Hematopoietic multipotent progenitor cell treated with erythropoietin and hydrocortisone succinate and interleukin-3 and kit ligand, for 4 days (in vitro differentiated cells): ENCODE data around the gene INSC.

Experiments used
- DNase-seq: peaks from one replicate; pipeline ENCODE4 v3.0.0-alpha.2; 2015

INSC gene

DNA sequence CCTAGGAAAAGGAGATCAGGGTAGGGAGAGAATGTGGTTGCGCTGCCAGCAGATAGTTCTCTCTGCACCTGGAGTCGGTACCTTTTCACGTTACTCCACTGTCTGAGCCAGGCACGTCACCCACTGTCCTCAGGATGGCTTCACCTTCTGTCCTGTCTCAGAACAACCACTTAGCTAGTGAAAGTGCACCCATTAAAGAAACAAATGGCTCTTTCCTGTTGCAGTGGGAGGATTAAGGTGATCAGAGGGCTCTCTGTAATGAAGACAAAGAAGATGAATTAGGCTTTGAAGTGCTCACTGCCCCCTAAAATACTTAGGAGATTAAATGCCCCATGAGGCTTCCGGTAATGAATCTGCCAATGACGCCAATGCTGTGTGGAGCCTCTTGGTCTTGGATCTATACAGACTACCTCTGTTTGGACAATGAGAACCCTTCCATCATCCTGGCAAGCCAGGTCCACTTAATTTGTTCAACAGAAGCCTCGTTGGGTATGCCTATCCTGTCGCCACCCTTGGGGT lies 113.7 kb downstream of the INSC start:
- no peak for DNase-seq

DNA sequence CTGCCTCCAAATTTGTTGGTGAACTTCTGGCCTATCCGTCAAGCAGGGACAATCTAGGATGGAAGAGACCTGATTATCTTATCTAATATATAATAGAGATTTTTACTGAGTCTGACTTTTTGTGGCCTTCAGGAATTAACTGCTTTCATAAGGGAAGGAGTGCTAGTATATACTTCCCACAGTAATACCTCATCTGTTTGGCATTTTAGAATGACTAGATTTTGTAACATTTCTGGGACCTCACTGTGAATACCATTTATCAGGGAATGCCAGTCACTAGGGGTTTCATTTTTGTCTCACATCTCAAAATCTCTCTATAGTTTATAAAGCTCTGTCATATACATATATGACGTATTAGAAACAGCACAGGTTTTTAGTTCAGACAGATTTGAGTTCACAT lies 114.3 kb downstream of the INSC start:
- no peak for DNase-seq

DNA sequence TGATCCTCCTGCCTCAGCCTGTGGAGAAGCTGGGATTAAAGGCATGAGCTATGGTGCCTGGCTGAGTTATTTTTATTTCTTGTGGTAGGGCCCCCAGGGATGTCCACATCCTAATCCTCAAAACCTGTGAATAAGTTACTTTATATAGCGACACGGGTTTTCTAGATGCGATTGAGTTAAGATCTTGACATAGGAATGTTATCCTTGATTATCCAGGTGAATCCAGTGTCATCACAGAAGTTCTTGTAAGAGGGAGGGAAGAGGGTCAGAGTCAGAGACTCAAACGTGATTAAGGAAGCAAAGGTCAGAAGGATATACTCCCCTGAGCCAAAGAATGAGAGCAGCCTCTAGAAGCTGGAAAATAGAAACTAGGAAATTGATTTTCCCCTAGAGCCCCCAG lies 117.8 kb downstream of the INSC start:
- DNase-seq: no peak

DNA sequence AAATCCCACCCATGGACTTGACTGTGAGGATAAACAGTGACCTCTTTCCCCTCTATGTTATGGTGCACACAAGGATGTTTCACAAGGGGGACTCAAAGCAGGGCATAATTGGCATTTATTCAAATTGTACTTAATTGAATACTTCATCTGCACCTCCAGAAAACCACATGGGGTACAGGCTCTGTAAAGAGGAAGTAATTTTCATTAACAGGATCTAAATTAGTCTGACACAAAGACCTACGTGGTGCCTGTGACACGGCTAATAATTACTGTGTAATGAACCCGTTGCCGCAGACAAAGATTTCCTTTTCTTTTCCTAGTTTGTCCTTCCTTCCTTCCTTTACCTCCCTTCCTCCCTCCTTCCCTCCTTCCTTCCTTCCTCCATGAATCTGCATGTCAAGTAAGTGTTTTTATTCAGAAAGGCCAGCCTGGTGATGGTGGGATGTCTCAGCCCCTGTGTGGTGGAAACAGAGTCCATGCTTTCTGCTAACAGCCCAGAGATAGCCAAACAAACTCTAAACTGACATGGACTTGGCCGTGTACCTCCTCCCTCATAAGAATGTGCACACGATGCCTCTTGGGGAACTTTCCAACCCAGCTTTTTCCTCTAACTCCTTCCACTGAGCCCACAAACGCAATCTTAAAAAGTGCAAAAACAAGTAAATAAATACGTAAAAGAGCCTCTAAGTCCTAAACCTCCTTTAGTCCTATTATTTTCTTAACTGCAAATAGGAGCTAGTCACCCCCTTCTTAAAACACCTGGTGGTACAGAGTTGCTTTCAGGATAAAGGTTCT lies 118.8 kb downstream of the INSC start:
- DNase-seq: peak; percentile 25

DNA sequence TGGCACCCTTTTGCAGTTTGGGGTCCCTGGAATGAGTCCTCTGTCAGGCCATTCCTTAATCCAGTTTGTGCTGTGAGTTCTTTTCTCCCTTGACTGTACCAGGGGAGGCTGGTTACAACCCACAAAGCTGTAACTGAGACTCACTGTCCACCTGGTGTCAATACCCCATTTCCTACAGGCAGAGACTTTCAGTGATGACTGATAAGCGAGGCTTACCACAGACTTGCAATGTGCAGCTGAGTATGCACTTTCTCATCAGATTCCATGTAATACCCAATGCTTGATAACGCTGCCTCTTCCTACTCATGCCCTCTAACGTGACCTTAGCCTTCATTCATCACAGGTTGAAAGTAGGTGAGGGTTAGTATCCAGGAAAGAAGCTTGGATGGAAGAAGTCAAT lies 120.1 kb downstream of the INSC start:
- DNase-seq: peak; percentile 39

DNA sequence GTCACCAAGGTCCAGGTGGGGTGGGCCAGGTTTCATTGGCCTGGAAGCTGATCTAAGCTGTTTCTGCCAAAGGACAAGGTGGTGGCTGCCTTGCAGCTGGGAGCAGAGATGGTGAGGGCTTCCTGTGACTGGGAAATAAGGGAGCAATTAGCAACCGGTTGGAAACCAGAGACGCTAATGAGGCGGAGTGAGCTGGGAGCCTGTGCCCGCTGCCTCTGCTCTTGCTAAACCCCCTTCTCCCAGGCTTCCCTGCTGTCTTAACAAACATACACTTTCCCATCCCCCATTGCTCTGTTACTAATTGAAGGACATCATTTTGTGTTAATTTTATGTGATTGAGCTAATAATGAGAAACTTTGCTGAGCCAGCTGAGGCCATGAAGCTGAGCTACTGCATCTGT lies 121.8 kb downstream of the INSC start:
- no peak for DNase-seq

DNA sequence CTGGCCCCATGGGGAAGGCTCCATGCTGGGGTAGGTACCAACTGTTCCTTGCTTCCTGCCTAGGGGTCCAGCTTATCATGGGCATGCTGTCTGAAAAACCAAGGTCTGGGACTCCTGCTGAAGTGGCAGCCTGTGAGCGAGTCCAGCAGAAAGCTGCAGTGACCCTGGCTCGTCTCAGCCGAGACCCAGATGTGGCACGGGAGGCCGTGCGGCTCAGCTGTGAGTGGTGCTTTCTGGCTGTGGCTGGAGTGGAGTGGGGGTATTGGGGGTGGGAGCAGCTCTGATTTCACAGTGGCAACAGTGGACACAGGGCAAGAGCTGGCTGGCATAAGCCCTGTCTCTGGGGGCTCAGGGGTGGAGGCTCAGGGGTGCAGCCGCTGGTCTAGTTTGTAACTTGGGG lies 124.1 kb downstream of the INSC start:
- no peak for DNase-seq

DNA sequence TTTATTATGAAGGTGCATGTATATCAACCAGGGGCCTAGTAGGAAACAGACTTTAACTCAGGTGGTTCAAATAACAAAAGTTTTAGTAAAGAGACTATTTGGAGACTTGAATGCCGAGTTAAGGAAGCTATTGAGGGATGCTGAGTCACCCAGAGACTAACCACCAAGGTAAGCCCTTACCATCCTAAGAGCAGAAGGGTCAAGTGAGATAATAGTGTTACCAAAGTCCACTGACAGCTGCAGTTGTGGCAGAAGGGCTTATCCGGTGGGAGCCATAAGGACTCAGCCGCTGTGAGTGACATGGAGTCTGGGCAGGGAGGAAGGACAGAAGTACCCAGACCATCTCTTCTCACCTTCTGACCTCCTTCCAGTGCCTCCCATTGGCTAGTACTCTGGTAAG lies 134.0 kb downstream of the INSC start:
- no peak for DNase-seq

DNA sequence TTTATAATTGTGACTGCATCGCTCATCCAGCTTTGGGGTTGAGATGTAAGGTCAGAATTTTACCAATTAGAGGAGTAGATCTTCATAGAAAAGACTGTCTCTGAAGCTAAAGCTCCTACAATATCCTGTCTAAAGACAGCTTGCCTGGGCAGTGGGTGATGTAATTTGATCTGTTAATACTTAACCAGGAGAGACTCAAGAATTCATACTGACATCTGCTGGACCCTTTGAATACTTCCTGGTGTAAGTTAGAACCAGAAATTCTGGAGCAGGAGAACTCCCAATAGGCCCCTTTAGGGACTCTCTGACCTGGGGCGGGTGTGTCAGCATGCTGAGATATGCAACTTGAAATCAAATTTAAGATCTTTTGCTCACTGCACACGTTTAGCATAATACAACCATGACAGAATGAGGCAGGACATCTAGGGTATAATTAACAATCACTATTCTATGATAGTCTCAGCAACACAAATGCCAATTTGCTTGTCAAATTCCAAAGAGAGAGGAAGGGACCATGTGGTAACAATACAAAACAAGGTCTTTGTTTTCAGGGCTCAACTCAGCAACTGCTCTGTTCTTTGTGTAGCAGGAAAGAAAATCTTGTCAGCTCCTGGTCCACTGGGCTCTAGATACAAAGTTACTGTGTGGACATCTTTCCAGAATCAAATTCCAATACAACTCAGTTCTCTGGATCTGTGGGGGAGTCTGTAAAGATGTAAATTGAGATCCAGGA lies 143.9 kb downstream of the INSC start:
- peak; percentile 4 for DNase-seq

DNA sequence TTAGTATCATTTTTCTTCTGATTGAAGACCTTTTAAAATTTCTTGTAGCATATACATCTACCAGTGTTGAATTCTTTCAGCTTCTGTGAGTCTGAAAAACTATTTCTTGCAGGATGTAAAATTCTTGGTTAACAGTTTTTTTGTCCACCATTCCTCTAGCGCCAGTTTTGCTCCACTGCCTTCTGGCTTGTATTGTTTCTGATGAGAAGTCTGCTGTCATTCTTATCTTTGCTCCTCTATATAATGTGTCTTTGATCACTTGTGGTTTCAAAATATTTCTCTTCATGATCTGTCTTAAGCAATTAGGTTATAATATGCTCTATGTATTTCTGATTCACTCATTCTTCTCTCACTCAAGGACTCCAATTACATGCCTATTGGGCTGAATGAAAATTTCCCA lies 152.3 kb downstream of the INSC start:
- no peak for DNase-seq

DNA sequence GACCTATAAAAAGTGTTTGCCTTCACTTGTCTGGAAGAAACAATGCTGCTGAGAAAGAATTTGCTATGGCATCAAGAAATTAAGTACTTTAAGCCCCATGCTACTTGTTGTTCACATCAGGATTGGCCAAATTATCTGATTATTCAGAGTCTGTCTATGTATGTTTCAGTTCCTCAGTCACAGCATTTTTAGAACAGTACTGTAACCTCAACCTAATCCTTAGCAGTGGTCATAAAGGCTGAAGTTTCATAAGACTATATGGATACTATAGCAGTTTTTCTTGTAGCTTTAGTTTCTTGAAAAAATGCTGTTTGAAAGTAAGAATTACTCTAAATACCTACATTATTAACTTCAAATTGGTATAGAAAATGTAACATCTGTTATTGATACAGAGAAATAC lies 153.9 kb downstream of the INSC start:
- DNase-seq: no peak

DNA sequence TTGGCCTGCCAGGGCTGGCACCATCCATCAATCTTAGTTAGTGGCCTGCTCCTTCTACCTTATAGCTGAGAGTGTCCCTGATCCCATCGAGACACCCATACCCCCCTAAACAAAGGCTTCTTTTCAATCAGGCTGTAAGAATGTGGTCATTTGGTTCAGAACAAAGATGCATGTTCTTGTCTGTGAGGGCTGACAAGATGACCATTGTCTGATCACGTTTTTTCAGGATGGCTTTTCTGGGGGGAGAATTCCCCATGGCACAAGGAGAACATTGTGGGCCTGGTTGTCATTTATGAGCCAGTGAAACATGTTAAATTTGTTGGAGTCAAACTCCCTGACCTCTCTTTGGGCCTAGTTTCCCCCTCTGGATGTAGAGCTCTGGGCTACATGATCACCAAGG lies 160.4 kb downstream of the INSC start:
- DNase-seq: no peak

DNA sequence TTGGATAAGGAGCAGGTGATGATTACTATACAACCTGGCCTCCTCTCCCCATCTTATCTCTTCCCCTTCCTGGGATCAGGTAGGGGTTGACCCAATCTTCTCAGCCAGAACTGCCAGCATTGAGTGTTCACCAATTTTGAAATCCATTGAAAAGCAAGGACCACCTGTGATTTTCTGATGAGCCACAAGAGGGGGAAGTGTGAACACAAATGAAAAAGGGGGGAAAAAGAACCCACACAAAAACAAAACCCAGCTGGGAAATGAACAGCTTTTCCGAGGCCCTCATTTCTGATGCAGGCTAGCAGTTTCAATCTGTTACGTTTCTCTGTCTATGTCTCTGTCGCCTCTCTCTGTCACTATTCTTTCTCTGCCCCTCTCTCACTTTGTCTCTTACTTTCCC lies 161.9 kb downstream of the INSC start:
- DNase-seq: peak; percentile 21

DNA sequence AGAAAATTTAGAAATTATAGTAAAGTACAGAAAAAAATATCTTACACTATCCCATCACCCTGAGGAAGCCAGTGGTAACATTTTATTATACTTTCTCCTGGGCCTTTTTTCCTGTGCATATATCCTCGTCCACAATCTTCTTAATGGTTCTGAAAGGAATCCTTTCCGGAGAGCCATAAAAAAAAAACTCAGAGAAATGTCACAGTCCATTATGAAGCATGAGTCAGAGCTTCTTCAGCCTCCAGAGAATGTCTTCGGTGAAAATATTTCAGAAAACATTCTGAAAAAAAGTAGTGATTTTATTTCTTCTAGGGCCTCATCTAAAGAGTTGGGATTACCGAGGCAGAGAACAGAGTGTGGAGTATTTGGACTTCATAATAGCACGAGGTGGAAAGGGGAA lies 163.4 kb downstream of the INSC start:
- no peak for DNase-seq

DNA sequence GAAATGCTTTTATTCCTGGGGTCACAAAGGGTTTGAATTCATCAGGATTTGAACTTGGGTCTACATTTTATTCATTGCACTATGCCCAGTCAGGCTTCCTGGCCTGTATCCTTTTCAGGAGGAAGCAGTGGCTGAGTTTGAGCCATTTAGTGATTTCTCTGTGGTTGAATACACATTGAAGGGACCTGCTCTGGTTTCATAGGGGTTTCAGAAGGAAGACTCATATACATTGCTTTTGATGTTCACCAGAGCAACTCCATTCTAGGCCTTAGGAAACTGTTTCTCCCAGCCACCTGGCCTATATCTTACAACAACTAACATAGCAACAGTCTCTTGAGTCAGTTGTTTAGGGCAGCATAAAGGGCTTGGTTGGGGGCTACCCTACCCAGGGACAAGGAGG lies 165.7 kb downstream of the INSC start:
- DNase-seq: no peak

DNA sequence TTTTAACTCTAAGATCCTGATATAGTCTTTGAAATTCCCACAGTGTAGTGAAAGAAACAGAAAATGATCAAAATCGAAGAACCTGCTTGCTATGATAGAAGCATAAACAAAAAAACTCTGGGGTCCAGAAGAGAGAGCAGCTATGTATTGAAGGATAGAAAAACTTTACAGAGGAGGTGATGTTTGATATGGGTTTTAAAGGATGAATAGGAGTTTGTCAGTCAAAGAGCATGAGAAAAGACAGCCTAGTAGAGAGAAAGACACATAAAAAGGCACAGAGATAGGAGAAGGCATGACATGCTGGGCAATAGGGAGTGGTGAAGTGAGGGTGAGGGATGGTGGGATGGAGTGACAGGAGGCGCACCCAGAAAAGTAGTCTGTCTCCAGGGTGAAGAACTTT lies 168.0 kb downstream of the INSC start:
- no peak for DNase-seq

DNA sequence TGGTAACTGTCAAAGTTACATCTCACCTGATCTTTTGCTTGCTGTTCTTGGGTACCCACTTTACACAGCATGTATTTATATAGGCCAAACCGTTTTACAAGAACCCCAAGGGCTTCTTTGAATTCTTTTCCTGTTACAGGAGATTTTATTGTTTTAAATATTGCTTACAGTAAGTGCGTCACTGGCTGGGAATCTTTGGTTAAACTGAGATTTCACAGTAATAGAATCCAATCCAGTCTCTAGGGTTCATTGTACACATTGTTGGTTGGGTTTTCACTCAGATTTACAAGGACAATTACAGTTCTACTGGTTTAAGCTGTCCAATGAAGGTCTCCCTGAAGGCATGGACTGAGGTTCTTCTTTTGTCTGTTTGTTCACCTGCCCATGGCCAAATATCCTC lies 171.7 kb downstream of the INSC start:
- no peak for DNase-seq

DNA sequence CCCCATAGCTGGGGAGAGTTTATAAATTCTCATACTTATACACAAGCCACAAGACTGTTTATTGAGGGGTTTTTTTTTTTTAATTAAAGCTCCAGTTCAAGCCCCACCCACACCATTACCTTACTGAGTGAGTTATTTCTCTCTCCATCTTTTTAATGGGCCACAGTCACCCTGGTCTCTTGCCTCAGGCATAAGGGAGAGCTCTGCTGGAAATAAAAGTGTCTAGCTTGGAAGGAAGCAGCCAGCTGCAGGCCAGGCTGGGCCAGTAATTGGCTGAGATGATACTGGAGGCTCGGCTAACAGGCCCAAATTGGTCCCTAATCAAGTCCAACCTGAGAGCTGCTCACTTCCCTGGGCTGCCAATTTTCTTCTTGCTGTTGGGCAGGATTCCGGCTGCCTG lies 174.1 kb downstream of the INSC start:
- DNase-seq: no peak

DNA sequence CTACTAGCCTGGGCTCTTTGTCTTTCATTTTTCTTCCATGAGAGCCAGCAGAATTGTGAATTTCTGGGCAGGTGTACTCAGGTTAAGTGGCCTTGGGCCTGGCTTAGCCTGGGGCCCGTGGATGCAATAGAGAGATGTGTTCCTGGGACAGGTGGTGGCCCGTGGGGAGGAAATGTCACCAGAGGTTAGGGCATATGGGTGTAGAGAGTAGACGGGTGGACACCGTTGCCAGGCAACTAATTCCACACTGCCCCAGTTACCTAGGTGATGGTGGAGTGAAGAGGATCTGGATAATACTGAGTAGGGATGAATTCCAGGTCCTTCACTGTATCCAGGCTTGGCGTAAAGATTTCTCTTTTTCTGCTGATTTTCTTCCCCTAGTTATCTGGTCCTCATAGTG lies 175.0 kb downstream of the INSC start:
- no peak for DNase-seq

DNA sequence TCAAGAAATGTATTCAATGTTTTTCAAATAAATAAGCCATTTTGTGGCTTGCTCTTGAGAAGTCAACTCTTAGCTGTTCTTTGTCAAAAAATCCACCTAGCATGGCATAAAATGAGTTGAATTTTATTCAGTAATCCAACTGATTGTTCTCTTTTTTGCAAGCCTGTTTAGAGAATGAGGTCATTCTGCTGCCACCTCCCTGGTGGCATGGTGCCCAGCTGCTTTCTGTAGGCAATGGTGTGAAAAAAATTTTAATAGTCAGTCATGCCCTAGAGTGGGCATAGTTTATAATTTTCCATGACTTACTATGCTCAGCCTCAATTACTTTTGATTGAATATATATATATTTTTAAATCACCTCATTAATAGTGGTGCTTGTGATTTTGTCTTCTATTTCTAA lies 177.2 kb downstream of the INSC start:
- DNase-seq: no peak

DNA sequence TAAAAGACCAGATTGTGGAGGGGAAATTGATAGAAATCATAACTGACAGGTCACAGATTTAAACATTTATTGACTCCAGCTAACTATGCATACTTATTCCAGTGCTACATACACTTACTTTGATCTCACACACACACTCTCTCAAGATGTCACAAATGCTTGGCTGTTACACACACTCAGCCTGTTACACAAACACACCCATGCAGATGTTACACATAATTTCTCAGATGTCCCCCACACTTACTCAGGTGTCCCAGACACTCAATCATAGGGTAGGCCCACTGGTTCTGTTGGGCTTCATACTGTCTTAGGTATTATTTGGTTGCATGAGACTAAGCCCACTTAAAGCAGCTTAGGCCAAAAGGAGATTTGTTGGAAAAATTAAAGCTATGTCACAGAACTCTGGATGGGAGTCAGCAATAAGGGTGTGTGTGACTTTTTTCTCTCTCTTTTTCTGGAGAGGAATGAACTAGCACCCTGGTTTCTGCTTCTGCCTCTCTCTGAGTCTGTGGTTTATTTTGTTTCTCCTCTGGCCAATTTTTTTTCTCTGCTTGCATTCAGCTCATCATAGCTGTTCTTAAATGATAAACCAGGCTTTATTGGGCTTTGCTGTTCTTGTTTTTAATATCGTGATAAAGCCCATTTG lies 179.4 kb downstream of the INSC start:
- no peak for DNase-seq

DNA sequence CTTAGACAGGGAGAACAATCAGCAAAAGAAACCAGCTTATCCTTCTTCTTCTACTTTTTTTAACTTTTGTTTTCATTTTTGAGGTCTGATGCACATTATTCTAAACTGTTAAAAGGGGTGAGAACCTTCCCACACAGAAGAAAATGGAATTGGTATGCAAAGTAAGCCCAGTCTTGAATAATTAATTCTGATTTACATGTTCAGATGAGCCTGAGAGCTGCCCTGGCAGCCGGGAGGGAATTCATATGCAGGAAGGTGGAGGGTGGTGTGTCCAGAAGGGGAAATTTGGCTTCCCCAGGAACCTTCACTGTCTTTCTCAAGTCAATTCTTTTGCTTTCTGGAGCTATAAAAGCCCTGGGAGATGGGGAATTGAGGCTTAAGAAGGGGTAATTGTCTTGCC lies 181.0 kb downstream of the INSC start:
- no peak for DNase-seq
